Stimulated activated naive CD8-positive, alpha-beta T cell treated with anti-CD3 and anti-CD28 coated beads, Interleukin-15, amount 100 ng/mL, for 72 hours (primary cell): Measurements from ENCODE around the gene SPOCK2.

Experiments
- ATAC-seq: fragments of 150-1000 bp; cut with Tn5 transposase; 2 replicates; pipeline ENCODE4 v1.10.0; 2021; ENCODE audit warnings: mild to moderate bottlenecking, moderate library complexity
- DNase-seq, 2 donors: peaks; one replicate each; pipeline ENCODE4 v3.0.0; 2021 to 2022
- H3K27ac Mint-ChIP-seq, 2 donors: one replicate each; pipeline ENCODE4 v1.8.0; 2022; ENCODE audit warnings: mild to moderate bottlenecking in 2 of 2, mixed read lengths in 2 of 2, moderate library complexity in 2 of 2
- H3K27me3 Mint-ChIP-seq: one replicate; pipeline ENCODE4 v1.8.0; 2022; ENCODE audit warnings: mixed read lengths
- H3K4me1 Mint-ChIP-seq: one replicate; pipeline ENCODE4 v1.8.0; 2022; ENCODE audit warnings: mild to moderate bottlenecking, mixed read lengths
- H3K4me3 Mint-ChIP-seq, 2 donors: one replicate each; pipeline ENCODE4 v1.8.0; 2022; ENCODE audit warnings: mild to moderate bottlenecking in 2 of 2, mixed read lengths in 2 of 2, moderate library complexity in 1 of 2
- H3K9me3 Mint-ChIP-seq, 2 donors: one replicate each; pipeline ENCODE4 v1.8.0; 2022; ENCODE audit warnings: mixed read lengths in 2 of 2

The SPOCK2 gene

GRCh38 chr10:72073708-72074573 lies 14.4 kb downstream of the SPOCK2 start:
- DNase-seq (no peak), ATAC-seq (no peak)
- Mint-ChIP-seq H3K27ac (peak overlapping the region; percentile 91 to 93), H3K4me3 (peak overlapping the region; percentile 62 to 78), H3K9me3 (no peaks in the 10 kb centered on the region), H3K4me1 (peaks cover 100% of the 10 kb centered on the region), H3K27me3 (no peaks in the 10 kb centered on the region)

GRCh38 chr10:72072639-72073038 lies 15.7 kb downstream of the SPOCK2 start:
- H3K4me3 Mint-ChIP-seq: no peak overlapping the region
- H3K27ac Mint-ChIP-seq: peak overlapping the region in 1 of 2 donors; percentile 89
- no peaks in the 10 kb centered on the region for H3K9me3 Mint-ChIP-seq
- peaks cover 100% of the 10 kb centered on the region for H3K4me1 Mint-ChIP-seq
- DNase-seq: no peak
- H3K27me3 Mint-ChIP-seq: no peaks in the 10 kb centered on the region
- ATAC-seq: no peak

- Mint-ChIP-seq H3K4me3 (no peak overlapping the region), H3K4me1 (peaks cover 100% of the 10 kb centered on the region), H3K9me3 (no peaks in the 10 kb centered on the region), H3K27ac (peak overlapping the region; percentile 25 to 89), H3K27me3 (no peaks in the 10 kb centered on the region)
- DNase-seq (no peak), ATAC-seq (no peak)
Observed at GRCh38 chr10:72072046-72072445, 16.3 kb downstream of the SPOCK2 start.

GRCh38 chr10:72069751-72070526 lies 18.4 kb downstream of the SPOCK2 start:
- DNase-seq (no peak), ATAC-seq (no peak)
- Mint-ChIP-seq H3K4me3 (no peak overlapping the region), H3K27me3 (no peaks in the 10 kb centered on the region), H3K27ac (peak overlapping the region; percentile 75 to 93), H3K4me1 (peaks cover 80% of the 10 kb centered on the region), H3K9me3 (no peaks in the 10 kb centered on the region)

GRCh38 chr10:72068901-72069446 lies 19.4 kb downstream of the SPOCK2 start:
- peak; percentile 41 for ATAC-seq
- Mint-ChIP-seq H3K9me3 (no peaks in the 10 kb centered on the region), H3K27me3 (no peaks in the 10 kb centered on the region), H3K4me1 (peaks cover 75% of the 10 kb centered on the region), H3K4me3 (no peak overlapping the region), H3K27ac (peak overlapping the region; percentile 74 to 93)
- DNase-seq: no peak

- Mint-ChIP-seq H3K27me3 (no peaks in the 10 kb centered on the region), H3K4me1 (peaks cover 75% of the 10 kb centered on the region), H3K9me3 (no peaks in the 10 kb centered on the region), H3K4me3 (no peak overlapping the region), H3K27ac (peak overlapping the region; percentile 84 to 93)
- ATAC-seq (no peak), DNase-seq (no peak)
Observed at GRCh38 chr10:72068126-72068765, 20.1 kb downstream of the SPOCK2 start.

- Mint-ChIP-seq H3K27ac (peak overlapping the region; percentile 74 to 80), H3K4me3 (no peak overlapping the region), H3K9me3 (no peaks in the 10 kb centered on the region), H3K4me1 (peaks cover 75% of the 10 kb centered on the region), H3K27me3 (no peaks in the 10 kb centered on the region)
- no peak for DNase-seq
- ATAC-seq: no peak
Observed at GRCh38 chr10:72067463-72068125, 20.8 kb downstream of the SPOCK2 start.

GRCh38 chr10:72066318-72067284 lies 21.8 kb downstream of the SPOCK2 start:
- H3K4me3 Mint-ChIP-seq: no peak overlapping the region

GRCh38 chr10:72065439-72066025 lies 22.8 kb downstream of the SPOCK2 start:
- peaks cover 75% of the 10 kb centered on the region for H3K4me1 Mint-ChIP-seq

More at GRCh38 chr10:72066318-72067284, 21.8 kb downstream of the SPOCK2 start:
- DNase-seq: no peak
- ATAC-seq: no peak
- Mint-ChIP-seq H3K27ac (peak overlapping the region; percentile 83 to 93), H3K9me3 (no peaks in the 10 kb centered on the region), H3K4me1 (peaks cover 75% of the 10 kb centered on the region), H3K27me3 (no peaks in the 10 kb centered on the region)

GRCh38 chr10:72063703-72064391 lies 24.5 kb downstream of the SPOCK2 start:
- Mint-ChIP-seq H3K9me3 (no peaks in the 10 kb centered on the region), H3K27ac (peak overlapping the region; percentile 60 to 81), H3K27me3 (no peaks in the 10 kb centered on the region), H3K4me3 (no peak overlapping the region), H3K4me1 (peaks cover 75% of the 10 kb centered on the region)
- DNase-seq (no peak), ATAC-seq (no peak)

More at GRCh38 chr10:72065439-72066025, 22.8 kb downstream of the SPOCK2 start:
- no peaks in the 10 kb centered on the region for H3K27me3 Mint-ChIP-seq
- no peak for DNase-seq
- no peak overlapping the region for H3K4me3 Mint-ChIP-seq
- peak overlapping the region in 1 of 2 donors; percentile 49 for H3K27ac Mint-ChIP-seq
- ATAC-seq: no peak
- H3K9me3 Mint-ChIP-seq: no peaks in the 10 kb centered on the region

- ATAC-seq (no peak), DNase-seq (no peak)
- H3K4me1 Mint-ChIP-seq: peaks cover 72% of the 10 kb centered on the region
- no peaks in the 10 kb centered on the region for H3K27me3 Mint-ChIP-seq
- H3K9me3 Mint-ChIP-seq: no peaks in the 10 kb centered on the region
- H3K4me3 Mint-ChIP-seq: no peak overlapping the region
- peak overlapping the region; percentile 60 to 89 for H3K27ac Mint-ChIP-seq
Observed at GRCh38 chr10:72062832-72063702, 25.3 kb downstream of the SPOCK2 start.

GRCh38 chr10:72062382-72062781 lies 26.0 kb downstream of the SPOCK2 start:
- no peak for ATAC-seq
- H3K4me3 Mint-ChIP-seq: no peak overlapping the region
- H3K27ac Mint-ChIP-seq: peak overlapping the region in 1 of 2 donors; percentile 89
- peaks cover 69% of the 10 kb centered on the region for H3K4me1 Mint-ChIP-seq
- H3K27me3 Mint-ChIP-seq: no peaks in the 10 kb centered on the region
- no peak for DNase-seq
- H3K9me3 Mint-ChIP-seq: no peaks in the 10 kb centered on the region
